Hematopoietic multipotent progenitor cell treated with erythropoietin and hydrocortisone succinate and interleukin-3 and kit ligand, for 6 days (in vitro differentiated cells): ENCODE results near the gene GRIFIN.
A peak's percentile ranks its signal among the peaks of the same experiment; 100 is the strongest.
"Not testable (repeated sequence)": the region's sequence is repeated elsewhere in the genome, so short reads cannot be mapped to it uniquely, and the experiment has no call there.

ENCODE experiments used
- DNase-seq: peaks from one replicate; pipeline ENCODE4 v3.0.0-alpha.2; 2015

The GRIFIN gene

DNA sequence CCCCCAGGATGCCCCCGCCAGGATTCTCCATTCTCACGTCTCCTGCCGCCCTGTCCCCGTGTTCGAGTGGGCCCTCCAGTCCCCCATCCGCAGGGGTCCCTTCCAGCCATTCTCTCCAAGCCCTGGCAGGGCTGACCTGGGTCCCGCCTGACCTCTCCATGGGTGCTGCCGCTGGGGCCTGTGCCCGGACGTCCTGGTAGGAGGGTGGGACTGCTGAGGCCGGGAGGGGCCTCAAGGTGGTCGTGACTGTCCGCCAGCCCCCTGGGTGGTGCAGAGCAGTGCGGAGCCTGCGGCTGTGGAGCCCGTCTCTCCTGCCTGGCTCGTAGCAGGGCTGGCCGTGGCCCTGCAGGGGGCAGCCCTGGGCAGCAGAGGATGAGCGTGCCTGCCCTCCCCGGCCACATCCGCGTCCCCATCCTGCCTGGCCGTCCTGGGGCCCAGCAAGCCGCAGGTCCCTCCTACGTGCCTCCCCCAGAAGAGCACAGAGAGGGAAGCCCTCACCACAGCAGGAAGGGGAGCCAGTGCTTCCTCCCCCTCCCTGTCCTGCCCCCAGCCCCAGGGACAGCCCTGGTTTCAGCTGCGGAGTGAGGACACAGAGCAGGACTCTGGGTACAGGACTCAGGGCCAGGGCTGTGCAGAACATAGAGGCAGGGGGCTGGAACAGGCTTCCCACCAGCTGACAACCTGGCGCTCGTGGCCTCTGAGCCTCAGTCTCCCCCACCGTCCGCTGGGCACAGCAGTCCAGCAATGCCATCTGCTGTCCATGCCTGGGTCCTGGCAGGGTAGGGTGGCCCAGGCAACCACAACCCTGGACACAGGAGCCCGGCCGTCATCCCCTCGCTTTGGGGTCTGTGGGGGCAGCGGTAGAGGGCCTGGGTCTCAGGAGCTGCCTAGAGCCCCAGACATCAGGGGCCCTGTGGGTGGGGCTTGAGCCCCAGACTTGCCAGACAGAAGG, 1.5 kb upstream of the GRIFIN start:
- peak; percentile 80 for DNase-seq

DNA sequence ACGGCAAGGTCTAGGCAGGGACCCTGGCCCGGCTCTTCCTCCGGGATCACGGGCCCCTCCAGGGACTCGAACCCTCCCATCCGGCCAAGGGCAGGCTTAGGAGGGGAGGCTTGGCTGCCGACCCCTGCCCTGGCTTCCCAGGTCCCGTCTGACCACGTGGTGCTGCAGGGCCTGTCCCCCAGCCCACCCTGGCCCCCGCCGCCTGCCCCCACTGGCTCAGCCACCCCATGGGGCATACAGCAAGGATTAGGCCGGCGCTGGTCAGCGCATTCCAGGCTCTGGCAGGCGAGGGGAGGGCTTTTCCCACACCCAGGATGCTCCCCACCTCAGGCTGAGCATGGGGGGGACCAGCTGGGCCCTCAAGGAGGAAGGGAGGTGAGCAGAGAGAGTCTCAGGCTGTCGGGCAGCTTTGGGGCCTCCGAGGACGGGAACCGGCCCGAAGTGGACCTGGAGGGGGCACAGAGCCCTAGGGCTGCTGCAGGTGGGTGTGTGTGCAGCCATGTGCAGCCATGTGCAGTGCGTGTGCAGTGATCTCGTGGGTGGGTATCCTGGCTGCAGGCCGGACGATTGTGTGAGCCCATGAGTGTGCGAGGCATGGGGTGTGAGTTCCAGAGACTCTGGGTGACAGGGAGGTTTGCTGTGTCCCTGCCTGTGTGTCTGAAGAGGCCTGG, 713 bp upstream of the GRIFIN start:
- no peak for DNase-seq

DNA sequence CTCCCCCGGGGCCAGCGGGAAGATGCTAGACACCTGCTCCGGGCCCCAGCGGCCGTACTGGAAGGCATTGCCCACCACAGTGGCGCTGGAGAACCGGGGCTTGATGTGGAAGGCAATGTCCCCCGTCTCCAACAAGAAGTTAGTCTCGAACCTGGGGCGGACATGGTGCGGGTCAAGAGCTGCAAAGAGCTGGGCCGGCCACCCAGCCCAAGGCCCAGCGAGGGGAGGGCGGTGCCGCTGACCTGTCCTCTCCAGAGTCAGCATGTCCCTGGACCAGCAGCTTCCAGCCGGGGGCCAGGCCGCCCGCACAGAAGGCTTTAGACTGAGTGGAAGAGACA, 551 bp downstream of the GRIFIN start:
- no peak for DNase-seq

DNA sequence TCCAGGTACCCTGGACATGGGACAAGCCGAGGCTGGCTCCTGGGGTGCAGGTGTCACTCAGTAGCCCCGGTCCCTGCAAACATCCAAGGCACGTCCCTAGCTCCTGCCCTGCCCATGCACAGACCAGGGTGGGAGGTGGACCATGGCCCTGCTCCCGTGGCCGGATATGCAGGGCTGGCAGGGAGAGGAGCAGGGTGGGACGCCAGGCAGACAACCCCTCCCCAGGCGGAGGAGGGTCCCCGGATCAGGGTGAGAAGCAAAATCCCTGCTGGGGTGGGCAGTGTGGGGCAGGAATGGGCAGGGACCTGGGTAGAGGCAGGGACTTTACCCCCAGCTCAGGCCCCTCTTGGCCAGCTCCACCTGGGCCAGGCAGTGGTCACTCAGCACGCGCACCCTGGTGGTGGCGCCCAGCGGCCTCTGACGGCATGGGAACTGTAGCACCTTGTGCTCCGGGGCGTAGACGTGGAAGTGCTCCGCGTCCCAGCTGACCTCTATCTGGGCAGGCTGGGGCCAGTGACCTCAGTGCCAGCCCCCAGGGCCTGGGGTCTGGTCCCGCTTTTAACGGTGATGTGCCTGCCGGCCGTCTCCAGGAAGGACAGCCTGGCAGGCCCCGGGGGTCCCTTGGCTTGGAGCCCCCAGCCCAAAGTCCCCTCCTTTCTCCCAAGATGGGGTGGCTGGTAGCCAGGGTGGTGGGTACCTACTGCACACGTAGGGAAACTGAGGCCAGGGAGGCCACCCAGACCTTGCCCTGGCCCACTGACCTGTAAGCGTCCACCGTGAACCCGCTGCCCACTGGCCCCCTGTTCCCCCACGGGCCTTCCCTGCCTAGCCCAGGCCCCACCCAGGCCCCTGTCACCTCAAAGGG, 1.2 kb downstream of the GRIFIN start:
- DNase-seq = no peak

DNA sequence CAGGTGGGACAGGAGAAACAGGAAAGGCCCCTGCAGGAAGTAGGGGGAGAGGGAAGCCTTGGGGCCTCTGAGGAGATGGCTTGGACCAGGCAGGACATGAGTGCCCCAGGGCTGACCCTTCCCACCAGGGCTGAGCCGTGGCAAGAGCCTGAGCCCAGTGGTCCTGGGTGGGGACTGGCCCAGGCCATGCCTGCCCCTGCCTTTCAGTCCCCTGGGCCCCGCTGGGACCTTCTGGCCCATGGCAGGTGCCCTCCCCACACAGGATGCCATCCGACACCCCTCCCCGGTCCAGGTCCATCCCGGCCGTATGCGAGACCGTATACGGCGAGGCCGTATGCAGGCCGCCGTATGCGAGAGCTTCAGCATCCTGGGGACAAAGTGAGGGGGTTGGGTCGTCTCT, 2.0 kb downstream of the GRIFIN start:
- no peak for DNase-seq

DNA sequence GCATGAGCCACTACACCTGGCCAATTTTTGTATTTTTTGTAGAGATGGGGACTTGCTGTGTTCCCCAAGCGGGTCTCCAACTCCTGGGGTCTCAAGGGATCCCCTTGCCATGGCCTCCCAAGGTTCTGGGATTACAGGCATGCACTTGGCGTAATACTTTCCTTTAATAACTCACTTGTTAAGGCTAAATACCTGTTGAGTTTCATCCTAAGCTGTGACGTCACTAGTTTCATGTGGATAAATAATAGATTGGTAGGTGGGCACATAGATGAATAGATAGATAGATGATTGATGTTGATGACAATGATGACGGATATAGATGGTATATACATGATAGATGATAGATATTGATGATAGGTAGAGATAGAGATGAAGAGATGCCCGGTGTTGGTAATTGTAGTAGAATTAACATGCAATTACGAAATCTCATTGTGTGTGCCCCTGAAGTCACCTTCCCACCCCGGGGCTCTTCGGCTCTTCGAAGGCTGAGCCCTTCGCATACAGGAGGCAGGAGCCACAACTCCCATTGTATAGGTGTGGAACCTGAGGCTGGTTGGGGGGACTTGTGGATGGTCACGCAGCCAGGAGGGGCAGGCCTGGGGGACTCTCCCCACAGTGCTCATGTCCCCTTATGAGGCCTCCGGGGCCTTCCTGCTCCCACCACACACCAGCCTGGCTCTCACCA, 2.6 kb downstream of the GRIFIN start:
- DNase-seq = no peak

DNA sequence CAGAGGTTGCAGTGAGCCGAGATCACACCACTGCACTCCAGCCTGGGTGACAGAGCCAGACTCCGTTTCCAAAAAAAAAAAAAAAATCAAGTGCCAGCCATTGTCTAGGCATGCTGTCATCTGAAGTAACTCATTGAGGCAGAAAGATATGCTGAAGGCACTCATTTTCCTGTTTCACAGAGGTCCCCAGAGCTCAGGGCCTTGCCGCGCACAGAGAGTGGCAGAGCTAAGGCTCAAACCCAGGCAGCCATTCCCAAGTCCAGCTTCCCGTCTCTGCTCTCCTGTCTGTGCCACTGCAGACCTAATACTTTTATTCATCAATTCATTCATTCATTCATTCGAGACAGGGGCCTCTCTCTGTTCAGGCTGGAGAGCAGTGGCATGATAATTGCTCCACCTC, 3.5 kb downstream of the GRIFIN start:
- DNase-seq = no peak

DNA sequence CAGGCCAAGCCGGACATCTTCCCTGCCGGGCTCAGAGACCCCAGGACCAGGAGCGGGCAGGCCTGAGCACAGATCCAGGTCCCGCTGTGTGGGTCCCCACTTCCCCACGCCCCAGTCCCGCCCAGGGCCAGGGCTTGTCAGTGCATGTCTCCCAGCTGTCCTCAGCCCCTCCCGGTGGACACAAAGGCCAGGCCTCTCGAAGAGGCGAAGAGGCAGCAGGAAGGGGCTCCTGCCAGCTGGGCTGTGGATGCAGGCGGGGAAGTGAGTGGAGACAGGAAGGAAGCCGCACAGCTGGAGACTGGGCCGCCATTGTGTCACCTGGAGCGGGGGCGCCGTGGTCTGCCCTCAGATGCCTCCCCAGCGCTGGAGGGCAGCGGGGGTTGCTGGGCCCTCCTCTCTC, 4.8 kb downstream of the GRIFIN start:
- no peak for DNase-seq

DNA sequence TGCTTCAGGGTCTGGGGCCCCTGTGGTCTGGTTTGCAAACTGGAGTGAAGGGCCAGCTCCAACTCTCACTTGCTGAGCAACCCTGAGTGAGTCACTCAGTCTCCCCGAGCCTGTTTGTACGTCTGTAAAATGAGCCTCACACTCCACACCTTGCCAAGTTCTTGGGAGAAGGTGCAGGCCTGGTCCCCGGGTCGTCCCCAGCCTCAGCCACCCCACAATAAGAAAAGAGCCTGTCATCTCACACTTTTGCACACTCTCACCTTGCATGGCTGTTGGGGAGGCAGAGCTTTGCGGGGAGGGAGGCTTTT, 5.2 kb downstream of the GRIFIN start:
- DNase-seq = no peak

DNA sequence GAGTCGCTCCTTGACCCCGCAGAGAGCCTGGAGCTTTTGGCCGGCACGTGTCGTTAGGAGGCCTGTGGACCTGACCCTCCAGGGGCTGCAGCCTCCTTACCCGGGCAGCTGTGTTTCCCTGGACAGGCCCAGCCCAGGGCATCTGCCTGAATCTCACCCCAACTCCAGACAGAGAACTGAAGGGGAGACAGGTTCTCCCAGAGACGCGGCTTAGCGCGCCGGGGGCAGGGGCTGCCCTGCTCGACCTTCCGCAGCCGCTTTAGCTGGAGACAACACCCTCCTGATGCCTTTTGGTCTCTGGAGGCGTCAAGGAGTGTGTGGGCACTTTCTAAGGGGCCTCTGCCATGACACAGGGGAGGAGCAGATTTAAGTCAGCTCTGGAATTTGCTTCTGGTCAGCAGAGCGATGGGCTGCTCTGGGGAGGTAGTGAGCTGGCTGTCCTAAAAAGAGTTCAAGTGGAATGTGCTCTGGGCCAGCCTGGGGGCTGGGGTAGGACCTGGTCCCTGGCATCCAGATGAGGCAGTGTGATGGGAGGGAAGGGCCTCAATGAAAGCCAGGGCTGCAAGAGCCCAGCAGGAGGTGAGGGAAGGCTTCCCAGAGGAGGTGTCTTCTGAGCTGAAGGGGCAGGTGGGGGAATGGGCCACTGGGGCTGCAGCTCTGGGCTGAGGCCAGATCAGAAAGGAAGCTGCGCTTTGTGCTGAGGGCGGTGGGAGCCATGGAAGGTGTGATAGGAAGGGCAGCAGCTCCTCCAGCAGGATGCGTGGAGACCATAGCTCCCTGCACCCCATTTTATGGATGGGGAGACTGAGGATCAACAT, 5.8 kb downstream of the GRIFIN start:
- DNase-seq = no peak

DNA sequence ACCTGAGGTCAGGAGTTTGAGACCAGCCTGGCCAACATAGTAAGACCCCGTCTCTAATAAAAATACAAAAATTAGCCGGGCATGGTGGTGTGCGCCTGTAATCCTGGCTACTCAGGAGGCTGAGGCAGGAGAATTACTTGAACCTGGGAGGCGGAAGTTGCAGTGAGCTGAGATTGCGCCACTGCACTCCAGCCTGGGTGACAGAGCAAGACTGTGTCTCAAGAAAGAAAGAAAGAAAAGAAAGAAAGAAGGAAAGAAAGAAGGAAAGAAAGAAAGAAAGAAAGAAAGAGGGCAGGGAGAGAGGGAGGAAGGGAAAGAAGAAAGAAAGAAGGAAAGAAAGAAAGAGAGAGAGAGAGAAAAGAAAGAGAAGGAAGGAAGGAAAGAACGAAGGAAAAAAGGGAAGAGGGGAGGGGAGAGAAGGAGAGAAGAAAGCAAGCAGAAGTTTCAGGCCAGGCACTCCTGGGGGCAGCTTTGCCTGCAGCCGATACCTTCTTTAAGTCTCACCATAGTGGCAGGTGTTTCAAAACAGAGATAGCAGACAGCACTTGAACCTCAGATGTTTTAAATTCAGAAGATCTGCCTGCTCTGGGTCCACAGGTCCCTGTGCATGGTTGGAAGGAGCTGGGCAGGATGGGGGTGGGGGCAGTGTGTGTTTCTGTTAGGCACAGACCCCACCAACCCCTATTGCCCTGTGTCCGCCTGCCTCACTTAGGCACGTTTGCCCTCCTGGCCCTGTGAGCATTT, 6.6 kb downstream of the GRIFIN start:
- not testable (repeated sequence) for DNase-seq

DNA sequence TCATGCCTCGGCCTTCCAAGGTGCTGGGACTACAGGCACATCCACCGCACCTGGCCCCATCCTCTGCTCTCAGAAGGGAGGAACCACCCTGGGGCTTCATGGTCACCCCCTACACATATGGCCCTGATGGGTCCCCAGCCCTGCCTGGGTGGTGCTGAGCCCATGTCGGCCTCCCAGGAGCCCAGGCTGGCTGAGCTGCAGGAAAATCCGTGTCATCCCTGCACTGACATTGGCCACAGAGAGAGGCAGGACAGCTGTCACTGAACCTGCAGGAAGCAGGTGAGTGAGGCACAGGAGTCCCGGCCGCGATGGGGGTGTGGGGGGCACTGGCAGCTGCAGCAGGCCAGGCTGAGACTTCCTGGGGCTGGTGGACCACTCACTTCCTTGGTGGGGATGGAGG, 8.0 kb downstream of the GRIFIN start:
- no peak for DNase-seq

DNA sequence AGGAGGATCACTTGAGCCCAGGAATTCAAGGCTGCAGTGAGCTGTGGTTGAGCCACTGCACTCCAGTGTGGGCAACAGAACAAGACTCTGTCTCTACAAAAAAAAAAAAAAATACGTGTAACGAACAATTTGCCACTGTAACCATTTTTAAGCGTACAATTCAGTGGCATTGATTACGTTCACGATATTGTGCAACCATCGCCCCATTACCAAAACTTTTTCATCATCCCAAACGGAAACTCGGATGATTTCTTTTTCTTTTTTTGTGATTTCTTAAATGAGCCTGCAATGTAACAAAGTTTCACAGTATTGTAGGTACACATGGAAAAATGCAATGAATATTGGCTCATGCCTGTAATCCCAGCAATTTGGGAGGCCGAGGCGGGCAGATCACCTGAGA, 9.5 kb downstream of the GRIFIN start:
- DNase-seq = no peak

DNA sequence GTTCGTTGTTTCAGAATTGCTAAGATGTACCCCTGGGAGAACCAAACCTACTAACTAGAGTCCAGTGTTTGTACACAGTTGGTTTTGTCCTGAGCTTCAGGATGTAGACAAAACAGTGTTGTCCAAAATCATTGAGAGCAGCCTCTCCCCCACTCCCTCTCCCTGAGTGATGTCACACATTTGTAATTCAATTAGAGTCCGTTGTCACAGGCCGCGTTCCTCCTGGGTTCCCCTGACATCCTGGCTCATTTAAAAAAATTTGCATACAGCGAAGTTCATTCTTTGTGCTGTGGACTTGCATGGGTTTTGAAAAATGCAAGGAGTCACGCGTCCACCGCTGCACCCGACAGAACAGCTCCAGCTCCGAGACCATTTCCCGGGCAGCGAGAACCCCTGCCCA, 10.3 kb downstream of the GRIFIN start:
- DNase-seq = no peak

DNA sequence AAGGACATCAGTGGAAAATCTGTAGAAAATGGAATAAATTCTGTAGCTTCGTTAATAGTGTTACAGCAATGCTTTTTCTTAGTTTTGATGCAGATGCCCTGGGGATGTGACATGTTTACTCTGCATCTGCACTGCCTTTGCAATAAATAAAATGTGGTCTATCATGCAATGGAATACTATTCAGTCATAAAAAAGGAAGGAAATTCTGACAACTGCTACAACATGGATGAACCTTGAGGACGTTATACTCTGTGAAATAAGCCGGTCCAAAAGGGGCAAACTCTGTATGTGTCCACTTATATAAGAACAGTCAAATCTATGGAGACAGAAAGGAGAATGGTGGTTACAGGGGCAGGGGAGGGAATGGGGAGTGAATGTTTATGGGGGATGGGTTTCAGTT, 13.5 kb downstream of the GRIFIN start:
- DNase-seq = no peak

DNA sequence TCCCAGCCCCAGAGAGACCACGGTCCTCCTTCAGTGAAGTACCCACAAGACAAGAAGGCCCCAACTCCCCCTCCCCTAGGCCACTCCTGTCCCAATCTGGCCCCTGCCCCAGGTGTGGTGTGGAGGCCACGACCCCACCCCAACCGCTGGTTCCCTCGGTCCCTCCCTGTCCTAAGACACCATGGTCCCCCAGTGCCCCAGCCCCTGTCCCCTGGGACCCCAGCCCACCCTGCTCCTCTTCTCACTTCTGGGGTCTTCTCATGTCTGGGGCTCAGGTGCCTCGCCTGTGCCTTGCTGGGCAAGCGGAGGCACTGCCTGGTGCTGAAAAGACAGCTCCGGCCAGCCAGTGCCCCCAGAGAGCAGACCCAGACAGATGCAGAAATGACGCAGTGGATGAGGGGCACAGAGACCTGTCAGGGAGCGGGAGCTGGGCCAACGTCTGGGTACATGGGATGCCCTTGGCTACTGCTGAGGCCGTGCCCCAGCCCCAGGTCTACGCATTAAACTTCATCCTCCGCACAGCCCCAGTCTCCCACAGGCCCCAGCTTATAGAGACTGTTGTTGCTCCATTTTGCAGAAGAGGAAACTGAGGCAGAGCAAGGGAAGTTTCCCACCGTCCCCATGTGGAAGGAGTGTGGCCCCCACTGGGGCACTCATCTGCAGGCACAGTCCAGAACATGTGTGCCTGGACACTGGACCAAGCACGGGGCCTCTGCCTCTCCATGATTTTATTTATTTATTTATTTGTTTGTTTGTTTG, 14.8 kb downstream of the GRIFIN start:
- DNase-seq = no peak

DNA sequence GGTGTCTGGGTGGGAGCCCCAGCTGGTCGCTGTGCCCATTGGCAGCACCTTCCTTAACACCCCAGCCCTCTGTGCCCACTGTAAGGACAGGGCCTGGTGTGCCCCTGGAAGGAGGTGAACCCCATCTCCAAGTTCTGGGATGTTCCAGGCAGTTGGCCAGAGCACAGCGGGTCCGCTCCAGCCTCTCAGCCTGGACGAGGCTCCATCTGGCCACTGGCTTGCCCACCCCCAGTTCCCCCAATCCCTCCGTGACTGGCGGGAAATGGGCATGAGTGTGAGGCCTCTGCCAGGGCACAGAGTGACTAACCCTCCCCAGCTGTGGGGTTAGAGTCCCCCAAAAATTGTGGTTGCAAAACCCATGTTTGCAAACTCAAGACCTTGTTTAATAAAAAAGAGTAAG, 15.6 kb downstream of the GRIFIN start:
- no peak for DNase-seq

DNA sequence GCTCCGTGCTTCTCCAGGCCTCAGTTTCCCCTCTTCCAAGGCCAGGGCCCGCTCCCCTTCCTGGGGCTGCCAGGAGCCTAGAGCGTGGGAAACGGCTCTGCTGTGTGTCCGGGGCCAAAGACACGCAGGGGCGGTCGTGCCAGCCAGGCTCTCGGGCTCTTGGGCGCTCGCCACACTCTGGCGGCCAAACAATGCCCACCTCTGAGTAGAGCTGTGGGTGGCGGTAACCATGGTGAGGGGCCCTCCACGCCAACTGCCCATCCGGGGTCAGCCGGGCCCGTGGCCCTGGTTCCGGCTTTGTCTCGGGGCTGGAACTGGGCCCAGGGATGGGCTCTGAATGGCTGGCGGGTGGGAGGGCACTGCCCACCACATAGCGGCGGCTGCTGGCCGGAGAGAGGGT, 16.0 kb downstream of the GRIFIN start:
- DNase-seq = no peak

DNA sequence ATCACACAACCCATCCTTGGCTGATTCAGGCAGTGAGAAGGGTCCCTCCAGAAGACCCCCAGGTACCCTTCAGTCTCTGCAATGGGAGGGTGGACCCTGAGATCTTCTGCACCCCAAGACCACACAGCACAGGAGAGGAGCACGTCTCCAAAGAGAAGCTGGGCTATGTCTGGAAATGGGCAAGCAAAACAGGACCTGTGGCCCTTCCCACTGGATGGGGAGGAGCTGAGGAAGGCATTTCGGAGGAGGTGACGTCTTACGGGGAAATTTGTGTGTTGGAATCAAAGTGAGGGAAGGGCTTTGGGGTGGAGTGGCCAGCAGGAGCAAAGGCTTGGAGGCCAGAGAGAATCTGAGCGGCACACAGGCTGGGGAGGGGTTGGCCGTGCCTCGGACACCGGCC, 16.5 kb downstream of the GRIFIN start:
- DNase-seq = no peak

DNA sequence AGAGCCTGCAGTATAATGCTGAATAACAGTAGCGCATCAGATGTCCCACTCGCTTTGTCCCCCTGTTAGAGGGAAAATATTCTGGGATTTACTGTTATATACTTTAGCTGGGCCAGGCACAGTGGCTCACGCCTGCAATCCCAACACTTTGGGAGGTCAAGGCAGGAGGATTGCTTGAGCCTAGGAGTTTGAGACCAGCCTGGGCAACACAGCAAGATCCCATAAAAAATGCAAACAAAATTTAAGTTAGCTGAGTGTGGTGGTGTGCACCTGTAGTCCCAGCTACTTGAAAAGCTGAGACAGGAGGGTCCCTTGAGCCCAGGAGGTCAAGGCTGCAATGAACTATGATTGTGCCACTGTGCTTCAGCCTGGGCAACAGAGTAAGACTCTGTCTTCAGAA, 22.3 kb downstream of the GRIFIN start:
- DNase-seq = not testable (repeated sequence)
